ENCODE data around the gene YAF2.

The YAF2 gene

DNA sequence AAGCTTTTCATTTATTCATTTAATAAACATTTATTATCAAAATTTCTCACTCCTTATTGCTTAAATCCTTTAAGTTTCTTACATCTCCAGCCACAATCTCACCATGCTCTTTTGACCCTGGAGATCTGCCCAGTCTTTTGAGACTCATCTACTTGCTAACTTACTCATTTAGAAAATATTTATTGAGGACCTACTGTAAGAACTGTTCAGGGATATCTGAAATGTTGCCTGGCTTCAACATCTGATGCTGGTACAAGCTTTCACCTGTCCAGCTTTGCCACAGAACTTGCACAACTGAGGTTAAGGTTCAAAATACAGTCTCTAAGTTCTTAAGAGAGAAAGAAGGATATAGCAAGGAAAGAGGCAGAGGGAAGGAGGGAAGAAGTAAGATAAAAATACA, 75.9 kb downstream of the YAF2 start:
- H3K27ac Mint-ChIP-seq = peak overlapping the region; percentile 68
- H3K9me3 Mint-ChIP-seq (ENCODE audit: low read depth) = no peaks in the 10 kb centered on the region
- H3K4me3 Mint-ChIP-seq = no peak overlapping the region
- H3K4me1 Mint-ChIP-seq (ENCODE audit: low read depth) = peaks cover 30% of the 10 kb centered on the region
- peaks cover 8% of the 10 kb centered on the region for H3K36me3 Mint-ChIP-seq
- H3K27me3 Mint-ChIP-seq = no peaks in the 10 kb centered on the region

DNA sequence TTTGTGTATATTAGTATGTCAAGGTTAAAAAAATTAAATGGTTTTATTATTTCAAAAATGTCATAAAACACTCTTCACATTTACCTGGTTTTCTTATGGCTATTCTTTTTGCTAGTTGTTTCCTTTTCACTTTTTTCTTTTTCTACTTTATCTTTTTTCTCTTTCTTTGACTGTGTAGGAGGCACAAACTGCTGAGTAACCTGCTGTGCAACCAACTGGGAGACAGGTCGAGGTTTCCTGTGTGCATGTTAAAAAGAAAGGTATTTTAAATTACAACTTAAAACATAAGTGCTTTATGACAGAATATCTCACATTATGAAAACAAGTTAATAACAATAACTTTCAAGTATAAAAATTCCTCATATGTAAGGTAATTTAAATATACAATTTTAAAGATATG, 76.5 kb downstream of the YAF2 start:
- H3K4me1 Mint-ChIP-seq (ENCODE audit: low read depth) = peaks cover 28% of the 10 kb centered on the region
- H3K36me3 Mint-ChIP-seq = peaks cover 7% of the 10 kb centered on the region
- H3K4me3 Mint-ChIP-seq = no peak overlapping the region
- peak overlapping the region; percentile 58 for H3K27ac Mint-ChIP-seq
- no peaks in the 10 kb centered on the region for H3K27me3 Mint-ChIP-seq
- no peaks in the 10 kb centered on the region for H3K9me3 Mint-ChIP-seq (ENCODE audit: low read depth)

DNA sequence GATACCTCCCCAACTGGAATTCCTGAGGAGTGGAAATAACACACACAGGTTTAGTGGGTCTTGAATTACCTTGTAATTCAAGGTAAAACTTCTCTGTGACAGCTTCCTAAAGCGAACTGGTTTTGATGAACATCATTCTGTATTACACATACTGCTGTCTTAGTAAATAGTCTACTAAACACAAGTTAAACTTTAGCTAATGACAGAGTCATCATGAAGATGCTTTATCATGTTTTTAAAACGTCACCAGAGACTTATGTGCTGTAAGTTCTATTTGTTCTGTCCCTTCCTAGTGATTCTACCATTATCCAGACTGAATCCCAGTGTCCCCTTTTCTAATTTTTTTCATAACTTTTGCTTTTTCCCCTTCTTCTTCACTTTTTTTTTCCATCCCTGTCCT, 81.8 kb downstream of the YAF2 start:
- Mint-ChIP-seq H3K4me3 (no peak overlapping the region), H3K27me3 (no peaks in the 10 kb centered on the region), H3K4me1 (ENCODE audit: low read depth) (peaks cover under 1% of the 10 kb centered on the region), H3K27ac (no peak overlapping the region), H3K9me3 (ENCODE audit: low read depth) (no peaks in the 10 kb centered on the region), H3K36me3 (no peaks in the 10 kb centered on the region)

DNA sequence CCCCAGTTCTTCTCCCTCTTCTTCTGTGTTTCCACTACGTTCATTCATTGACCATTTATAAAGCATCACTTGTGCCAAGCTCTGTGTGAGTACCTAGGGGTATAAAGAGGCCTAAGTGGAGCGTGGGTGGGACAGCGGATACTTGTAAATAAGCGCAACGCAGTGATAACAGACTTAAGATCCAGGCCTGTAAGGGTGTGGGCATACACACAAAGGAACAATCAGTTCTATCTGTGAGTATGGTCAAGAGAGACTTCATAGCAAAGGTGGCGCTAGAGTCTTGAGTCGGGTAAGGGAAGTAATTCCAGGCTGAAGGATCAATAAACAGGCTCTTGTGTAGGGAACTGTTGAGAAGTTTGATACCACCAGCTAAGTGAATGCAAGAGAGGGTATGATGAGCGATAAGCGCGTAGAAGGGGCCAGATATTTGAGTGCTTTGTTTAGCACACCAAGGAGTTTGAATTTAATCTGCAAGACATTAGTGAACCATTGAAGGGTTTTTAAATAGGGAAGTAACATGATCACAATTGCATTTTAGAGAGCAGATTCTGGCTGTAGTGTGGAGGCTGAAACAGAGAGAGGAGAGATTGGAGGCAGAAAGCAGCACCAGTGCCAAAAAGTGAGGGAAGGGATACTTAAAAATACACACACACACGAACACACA, 92.4 kb downstream of the YAF2 start:
- Mint-ChIP-seq H3K27ac (peak overlapping the region; percentile 76), H3K9me3 (ENCODE audit: low read depth) (no peaks in the 10 kb centered on the region), H3K4me3 (peak overlapping the region; percentile 88)

DNA sequence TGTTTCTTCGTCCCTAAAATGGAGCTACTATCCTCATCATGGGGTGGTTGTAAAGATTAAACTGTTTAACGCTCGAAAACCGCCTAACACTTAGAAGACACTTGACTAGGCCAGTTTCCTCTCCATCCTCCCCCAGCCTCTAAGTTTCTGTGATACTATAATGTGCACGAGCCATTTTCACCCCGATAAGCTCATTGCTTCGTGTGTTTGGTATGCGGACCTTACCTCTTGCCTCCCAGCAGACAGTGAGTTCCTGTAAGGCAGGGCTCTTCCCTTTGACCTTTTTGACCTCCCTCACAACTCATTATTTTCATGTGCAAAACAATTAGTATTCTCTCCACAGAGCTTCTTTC, 92.9 kb downstream of the YAF2 start:
- no peaks in the 10 kb centered on the region for H3K27me3 Mint-ChIP-seq
- H3K9me3 Mint-ChIP-seq (ENCODE audit: low read depth) = no peaks in the 10 kb centered on the region
- peaks cover 39% of the 10 kb centered on the region for H3K4me1 Mint-ChIP-seq (ENCODE audit: low read depth)
- peak overlapping the region; percentile 76 for H3K27ac Mint-ChIP-seq
- peak overlapping the region; percentile 88 for H3K4me3 Mint-ChIP-seq
- H3K36me3 Mint-ChIP-seq = no peaks in the 10 kb centered on the region

More for the DNA sequence above, 92.4 kb downstream of the YAF2 start:
- H3K36me3 Mint-ChIP-seq = no peaks in the 10 kb centered on the region
- H3K27me3 Mint-ChIP-seq = no peaks in the 10 kb centered on the region
- peaks cover 35% of the 10 kb centered on the region for H3K4me1 Mint-ChIP-seq (ENCODE audit: low read depth)

DNA sequence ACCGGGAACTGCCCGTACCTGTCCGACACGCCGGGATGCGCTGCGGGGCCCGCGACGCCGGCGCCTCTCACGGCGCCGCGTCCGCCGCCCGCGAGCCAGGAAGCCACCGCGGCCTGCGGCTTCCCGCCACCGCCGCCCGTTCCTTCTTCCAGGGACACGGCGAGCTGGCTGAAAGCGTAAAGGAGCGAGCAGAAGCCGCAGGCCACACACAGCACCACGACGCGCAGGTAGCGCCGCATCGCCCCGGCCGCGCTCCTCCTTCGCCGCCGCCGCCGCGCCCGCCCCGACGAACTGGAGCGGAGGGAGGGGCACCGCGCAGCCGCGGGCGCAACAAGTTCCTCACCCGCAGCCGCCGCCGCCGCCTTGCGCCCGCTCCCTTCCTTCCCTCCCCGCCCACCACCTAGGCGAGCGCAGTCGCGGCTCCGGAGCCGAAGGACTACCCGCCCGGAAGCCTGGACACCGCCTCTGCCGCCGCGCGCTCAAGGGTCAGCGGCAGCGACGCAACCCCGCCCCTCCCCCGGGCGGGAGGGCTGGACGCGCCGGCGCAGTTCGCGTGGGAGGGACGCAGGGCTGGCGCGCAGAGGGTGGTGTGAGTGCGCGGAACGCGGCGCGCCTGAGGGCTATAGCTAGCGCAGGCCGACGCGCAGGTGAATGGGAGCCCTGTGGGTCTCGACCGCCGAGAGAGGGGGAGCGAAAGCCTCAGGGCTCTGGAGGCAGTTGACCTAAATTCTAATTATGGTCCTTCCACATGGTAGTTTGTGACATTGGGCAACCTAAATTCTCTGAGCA, 93.4 kb downstream of the YAF2 start, which contains the start of gene GXYLT1:
GXYLT1 (minus strand) TSS at position 467 of the 789 bp plus-strand sequence; CDS start at position 239, 228 bp downstream.
- H3K9me3 Mint-ChIP-seq (ENCODE audit: low read depth) = no peaks in the 10 kb centered on the region
- H3K27me3 Mint-ChIP-seq = no peaks in the 10 kb centered on the region
- no peaks in the 10 kb centered on the region for H3K36me3 Mint-ChIP-seq
- peak within 1 kb of the TSS; percentile 98 for H3K4me3 Mint-ChIP-seq
- H3K27ac Mint-ChIP-seq = peak within 1 kb of the TSS; percentile 83
- peaks cover 40% of the 10 kb centered on the region for H3K4me1 Mint-ChIP-seq (ENCODE audit: low read depth)

DNA sequence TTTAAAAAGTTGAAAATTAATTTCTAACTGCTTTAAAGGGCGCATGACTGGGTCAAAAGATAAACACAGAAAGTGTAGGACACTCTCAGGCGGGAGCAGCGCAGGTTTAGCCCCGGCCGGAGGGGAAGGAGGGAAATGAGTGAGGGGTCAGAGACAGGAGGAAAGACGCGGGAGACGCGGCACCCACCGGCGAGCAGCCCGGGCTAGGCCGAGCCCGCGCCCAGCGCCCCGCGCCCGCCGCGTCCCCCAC, 94.0 kb downstream of the YAF2 start:
- Mint-ChIP-seq H3K36me3 (no peaks in the 10 kb centered on the region), H3K27ac (peak overlapping the region; percentile 83), H3K4me1 (ENCODE audit: low read depth) (peaks cover 43% of the 10 kb centered on the region), H3K27me3 (no peaks in the 10 kb centered on the region), H3K4me3 (peak overlapping the region; percentile 98), H3K9me3 (ENCODE audit: low read depth) (no peaks in the 10 kb centered on the region)

DNA sequence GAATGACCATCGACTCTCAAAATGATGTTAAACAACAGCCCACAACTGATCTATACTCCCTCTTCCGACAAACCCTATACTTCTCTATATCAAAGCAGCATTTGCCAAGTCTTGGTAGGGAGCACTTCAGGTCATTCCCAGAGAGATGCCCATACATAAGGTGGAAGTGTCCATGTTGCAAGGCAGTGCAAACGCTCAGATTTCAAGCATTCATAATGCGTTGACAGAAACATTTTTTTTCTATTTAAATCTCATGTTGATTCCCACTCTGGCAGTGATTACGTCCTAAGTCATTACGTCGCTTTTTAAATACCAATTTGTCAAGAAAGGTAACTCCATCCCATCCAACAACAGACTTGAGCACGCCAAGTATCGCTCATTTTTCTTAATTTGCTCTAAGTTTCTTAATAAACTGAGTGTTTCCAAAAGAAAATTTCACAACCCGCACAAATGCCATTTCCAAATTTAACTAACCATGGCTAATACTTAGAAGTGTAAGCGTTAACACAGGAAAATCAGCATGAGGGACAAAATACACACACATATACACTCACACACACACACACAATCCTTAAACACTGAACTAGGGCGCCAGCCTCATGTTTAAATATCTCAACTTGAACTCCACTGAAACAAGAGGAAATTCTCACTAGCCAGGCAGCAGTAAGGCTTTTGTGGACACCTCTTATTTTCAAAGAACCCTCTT, 94.4 kb downstream of the YAF2 start:
- no peaks in the 10 kb centered on the region for H3K9me3 Mint-ChIP-seq (ENCODE audit: low read depth)
- no peaks in the 10 kb centered on the region for H3K27me3 Mint-ChIP-seq
- H3K4me3 Mint-ChIP-seq = peak overlapping the region; percentile 98
- peak overlapping the region; percentile 83 for H3K27ac Mint-ChIP-seq
- H3K4me1 Mint-ChIP-seq (ENCODE audit: low read depth) = peaks cover 43% of the 10 kb centered on the region
- no peaks in the 10 kb centered on the region for H3K36me3 Mint-ChIP-seq

DNA sequence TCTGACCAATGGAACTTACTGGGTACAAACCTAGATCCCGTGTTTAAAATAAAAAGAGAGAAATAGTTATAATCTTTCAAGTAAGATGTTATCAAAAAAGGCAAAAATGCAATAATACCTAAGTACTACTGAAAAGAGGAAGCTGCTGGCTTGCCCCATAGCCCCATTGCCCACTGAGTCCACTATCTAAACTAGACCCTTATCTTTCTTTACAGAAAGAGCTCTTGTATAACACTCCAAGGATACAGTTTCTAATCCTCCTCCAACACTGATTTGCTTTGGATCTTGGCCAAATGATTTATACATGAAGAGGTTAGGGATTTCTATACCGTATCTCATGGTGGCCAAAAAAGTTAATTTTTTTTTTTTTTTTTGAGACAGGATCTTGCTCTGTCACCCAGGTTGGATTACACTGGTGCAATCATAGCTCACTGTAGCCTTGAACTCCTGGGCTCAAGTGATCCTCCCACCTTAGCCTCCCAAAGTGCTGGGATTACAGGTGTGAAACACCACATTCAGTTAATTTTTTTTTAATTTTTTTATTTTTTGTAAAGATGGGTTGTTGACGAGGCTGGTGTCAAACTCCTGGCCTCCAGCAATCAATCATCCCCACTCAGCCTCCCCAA, 96.0 kb downstream of the YAF2 start:
- H3K27me3 Mint-ChIP-seq = no peaks in the 10 kb centered on the region
- H3K9me3 Mint-ChIP-seq (ENCODE audit: low read depth) = no peaks in the 10 kb centered on the region
- H3K4me3 Mint-ChIP-seq = no peak overlapping the region
- H3K36me3 Mint-ChIP-seq = no peaks in the 10 kb centered on the region
- H3K4me1 Mint-ChIP-seq (ENCODE audit: low read depth) = peaks cover 44% of the 10 kb centered on the region
- no peak overlapping the region for H3K27ac Mint-ChIP-seq

DNA sequence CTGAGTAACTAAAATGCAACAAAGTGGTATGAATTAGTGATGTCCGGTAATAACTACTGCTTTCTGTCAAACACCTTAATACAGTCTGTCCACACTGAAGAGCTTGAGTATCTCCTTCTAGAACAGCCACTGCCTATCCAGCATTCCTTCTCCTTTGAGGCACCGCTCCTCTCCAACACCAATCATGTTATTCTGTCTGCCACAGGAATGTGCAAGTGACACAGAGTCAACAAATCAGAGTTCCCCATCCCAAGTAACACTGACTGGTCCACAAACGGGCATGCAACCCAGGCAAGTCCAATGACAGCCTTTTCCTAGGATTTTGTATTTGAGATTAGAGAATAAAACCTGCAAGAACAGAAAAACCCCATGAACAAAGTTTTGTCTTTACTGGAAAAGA, 97.1 kb downstream of the YAF2 start:
- Mint-ChIP-seq H3K36me3 (no peaks in the 10 kb centered on the region), H3K9me3 (ENCODE audit: low read depth) (no peaks in the 10 kb centered on the region), H3K4me3 (no peak overlapping the region), H3K4me1 (ENCODE audit: low read depth) (peaks cover 49% of the 10 kb centered on the region), H3K27me3 (no peaks in the 10 kb centered on the region), H3K27ac (peak overlapping the region; percentile 11)

DNA sequence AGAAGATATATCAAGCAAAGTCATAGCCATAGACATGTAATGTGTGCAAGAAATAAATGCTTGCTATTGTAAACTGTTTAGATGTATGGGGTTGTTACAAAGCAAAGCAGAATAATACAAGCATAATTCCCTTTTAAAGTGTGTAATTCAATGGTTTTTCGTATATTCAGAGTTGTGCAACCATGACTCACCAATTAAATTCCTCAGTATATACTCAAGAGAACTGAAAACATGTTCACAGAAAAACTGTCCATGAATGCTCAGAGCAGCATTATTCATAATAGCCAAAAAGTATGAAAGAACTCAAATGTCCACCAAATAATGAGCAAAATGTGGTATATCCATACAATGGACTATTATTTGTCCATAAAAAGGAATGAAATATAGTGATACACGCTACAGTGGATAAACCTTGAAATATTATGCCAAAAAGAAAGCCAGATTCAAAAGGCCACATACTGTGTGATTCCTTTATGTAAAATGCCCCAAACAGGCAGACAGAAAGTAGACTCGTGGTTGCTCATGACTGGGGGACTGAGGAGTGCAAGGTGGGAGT, 102.7 kb downstream of the YAF2 start:
- no peak overlapping the region for H3K27ac Mint-ChIP-seq
- H3K4me1 Mint-ChIP-seq (ENCODE audit: low read depth) = peaks cover 41% of the 10 kb centered on the region
- peaks cover 4% of the 10 kb centered on the region for H3K36me3 Mint-ChIP-seq

DNA sequence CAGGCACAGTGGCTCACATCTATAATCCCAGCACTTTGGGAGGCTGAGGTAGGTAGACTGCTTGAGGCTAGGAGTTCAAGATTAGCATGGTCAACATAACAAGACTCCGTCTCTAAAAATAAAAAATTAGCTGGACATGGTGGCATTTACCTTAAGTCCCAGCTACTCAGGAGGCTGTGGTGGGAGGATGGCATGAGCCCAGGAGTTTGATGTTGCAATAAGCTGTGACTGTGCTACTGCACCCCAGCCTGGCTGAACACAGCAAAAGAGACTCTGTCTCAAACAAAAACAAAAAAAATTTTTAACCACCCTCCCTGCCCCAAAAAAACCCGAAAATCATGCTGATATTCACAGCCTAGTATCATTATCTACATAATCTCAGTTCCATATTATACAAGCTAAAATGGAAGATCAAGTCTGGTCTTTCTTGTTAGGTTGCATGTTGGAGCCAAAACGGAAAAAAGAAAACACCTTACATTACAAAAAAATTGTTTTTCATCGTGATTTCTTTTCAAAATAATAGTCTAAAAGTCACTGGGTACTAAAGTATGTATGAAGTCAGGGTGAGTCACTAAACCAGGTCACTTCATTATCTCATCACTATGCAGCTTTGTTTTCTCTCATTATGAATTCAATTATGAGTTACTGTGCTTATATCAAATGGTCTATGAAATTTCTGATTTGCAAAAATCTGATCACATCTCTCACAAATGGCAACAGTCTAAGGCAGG, 107.2 kb downstream of the YAF2 start:
- Mint-ChIP-seq H3K9me3 (ENCODE audit: low read depth) (no peaks in the 10 kb centered on the region), H3K27me3 (no peaks in the 10 kb centered on the region), H3K36me3 (peaks cover 4% of the 10 kb centered on the region), H3K4me1 (ENCODE audit: low read depth) (peaks cover 48% of the 10 kb centered on the region), H3K4me3 (no peak overlapping the region), H3K27ac (no peak overlapping the region)

More for the DNA sequence above, 102.7 kb downstream of the YAF2 start:
- Mint-ChIP-seq H3K4me3 (no peak overlapping the region), H3K9me3 (ENCODE audit: low read depth) (no peaks in the 10 kb centered on the region), H3K27me3 (no peaks in the 10 kb centered on the region)

DNA sequence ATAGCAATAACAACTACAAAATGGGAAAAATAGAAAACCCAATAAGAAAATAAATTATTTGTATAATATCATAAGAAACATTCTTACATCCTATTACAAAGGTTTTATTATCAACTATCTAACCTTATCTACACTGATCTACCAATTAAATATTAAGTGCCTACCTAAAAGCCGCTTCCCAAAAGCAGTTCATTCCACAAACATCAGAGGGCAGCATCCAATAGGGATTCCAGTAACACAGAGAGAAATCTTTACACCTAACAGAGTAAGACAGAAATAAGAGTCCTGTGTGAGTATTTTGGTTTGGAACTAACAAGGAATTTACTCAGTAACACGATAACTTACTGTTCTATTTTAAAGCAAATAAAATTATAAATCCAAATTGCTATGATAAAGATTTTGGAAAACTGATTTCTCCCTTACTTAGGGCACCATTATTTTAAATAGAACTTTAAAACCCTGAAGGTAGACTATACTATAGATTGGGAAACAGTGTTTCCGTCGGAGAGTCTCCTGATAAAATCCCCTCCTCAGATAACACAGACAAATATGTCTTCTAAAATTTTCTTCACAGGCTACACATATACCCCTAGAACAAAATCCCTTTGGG, 108.3 kb downstream of the YAF2 start:
- Mint-ChIP-seq H3K27ac (no peak overlapping the region), H3K4me3 (no peak overlapping the region), H3K36me3 (peaks cover 4% of the 10 kb centered on the region), H3K27me3 (no peaks in the 10 kb centered on the region), H3K4me1 (ENCODE audit: low read depth) (peaks cover 45% of the 10 kb centered on the region), H3K9me3 (ENCODE audit: low read depth) (no peaks in the 10 kb centered on the region)

DNA sequence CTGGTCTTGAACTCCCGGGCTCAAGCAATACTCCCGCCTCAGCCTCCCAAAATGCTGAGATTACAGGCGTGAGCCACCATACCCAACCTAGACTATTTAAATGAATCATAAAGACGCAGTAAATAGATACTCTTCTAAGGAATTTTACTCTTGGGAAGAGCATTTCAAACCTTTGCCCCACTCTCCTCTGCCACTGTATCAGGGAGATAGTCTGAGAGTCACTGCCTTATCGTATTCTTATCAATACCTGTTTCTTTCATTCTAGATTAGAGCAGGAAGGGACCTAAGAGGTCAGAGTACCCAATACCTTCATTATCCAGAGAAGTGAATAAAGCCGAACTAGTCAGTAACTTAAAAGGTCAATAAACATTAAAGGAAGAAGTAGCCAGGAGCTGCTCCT, 109.2 kb downstream of the YAF2 start:
- no peaks in the 10 kb centered on the region for H3K9me3 Mint-ChIP-seq (ENCODE audit: low read depth)
- H3K27ac Mint-ChIP-seq = no peak overlapping the region
- H3K4me3 Mint-ChIP-seq = no peak overlapping the region
- H3K27me3 Mint-ChIP-seq = no peaks in the 10 kb centered on the region
- peaks cover 4% of the 10 kb centered on the region for H3K36me3 Mint-ChIP-seq
- peaks cover 43% of the 10 kb centered on the region for H3K4me1 Mint-ChIP-seq (ENCODE audit: low read depth)

Data from activated naive CD8-positive, alpha-beta T cell (primary cell).